GM12892 (cell line): ENCODE measurements around the gene ANKRD31.

ENCODE experiments used
- POLR2A ChIP-seq: IDR thresholded peaks from 2 replicates; pipeline ENCODE4 v1.6.1; 2011; ENCODE audit warnings: low read depth, low read length, control low read depth
- POLR2AphosphoS5 ChIP-seq: IDR thresholded peaks from 2 replicates; pipeline ENCODE4 v1.6.1; 2011; ENCODE audit warnings: low read depth, low read length, control low read depth

GRCh38 chr5:75059912-75060545 is 176.6 kb downstream of the ANKRD31 start:
- TF ChIP-seq POLR2AphosphoS5 (no peak), POLR2A (no peak)
